Left renal pelvis (tissue), 4 donors: ENCODE data around the gene CREB5. TPM values are rescaled to one million over a fixed set of nuclear protein-coding genes. Genes with fewer than 3 reads are reported as not detected.

Source experiments
- DNase-seq, 4 donors: peaks; one replicate each; pipeline ENCODE4 v3.0.0-alpha.2; 2013; ENCODE audit warnings: low read depth in 4 of 4, low spot score in 3 of 4
- polyA plus RNA-seq, 4 donors: library from polyadenylated mRNA; unstranded; fragments of 120-200 nt; gene quantifications; one replicate each; pipeline ENCODE4 v1.2.1, GENCODE V29; 2013; ENCODE audit not compliant: insufficient read length in 4 of 4

The CREB5 gene
- polyA plus RNA-seq, 4 donors: 9.1 to 31.6 (median 12.0) TPM

DNA sequence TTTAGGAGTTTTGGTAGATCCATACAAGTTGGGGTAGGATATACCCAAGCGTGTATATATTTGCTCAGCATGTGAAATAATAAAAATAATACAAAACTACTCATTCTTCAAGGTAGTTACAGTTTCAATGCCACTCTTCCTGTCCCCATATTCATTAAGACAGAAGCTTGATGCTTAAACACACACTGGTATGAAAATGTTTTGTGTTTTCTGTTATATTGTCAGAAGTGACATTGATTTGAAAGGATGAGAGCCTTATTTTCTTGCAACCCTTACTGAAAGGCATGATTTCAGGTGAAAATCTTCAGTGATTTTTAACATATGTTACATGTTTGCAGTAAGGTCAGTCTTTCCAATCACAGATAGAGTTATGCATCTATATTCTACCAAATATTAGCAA lies 312.2 kb downstream of the CREB5 start:
- DNase-seq: no peak

DNA sequence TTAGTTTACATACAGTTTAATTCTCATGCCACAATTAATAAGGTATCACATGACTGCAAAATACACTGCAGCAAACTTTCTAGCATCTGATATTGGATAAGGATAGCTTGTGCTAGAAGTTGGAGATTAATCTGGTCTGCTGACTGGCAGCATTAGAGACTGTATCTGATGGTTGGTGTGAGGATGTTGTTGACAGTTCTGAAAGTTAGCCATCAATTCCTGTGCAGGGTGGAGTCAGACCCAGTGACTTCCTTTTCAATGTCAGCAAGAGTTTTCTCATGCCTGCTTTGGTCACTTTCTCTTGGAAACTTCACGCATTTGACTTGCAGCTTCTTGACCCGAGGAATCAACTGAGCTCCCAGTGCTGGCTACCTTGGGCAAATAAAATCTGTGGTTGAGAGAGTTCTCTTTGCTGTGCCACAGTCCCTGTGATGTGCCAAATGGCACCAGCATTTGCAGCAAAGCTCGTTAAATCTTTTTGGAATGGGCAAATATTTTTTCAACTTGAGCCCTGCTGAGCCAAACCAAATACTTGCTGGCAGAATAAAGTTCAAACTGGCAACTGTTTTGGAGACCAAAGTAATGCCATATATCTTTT lies 312.8 kb downstream of the CREB5 start:
- no peak for DNase-seq

DNA sequence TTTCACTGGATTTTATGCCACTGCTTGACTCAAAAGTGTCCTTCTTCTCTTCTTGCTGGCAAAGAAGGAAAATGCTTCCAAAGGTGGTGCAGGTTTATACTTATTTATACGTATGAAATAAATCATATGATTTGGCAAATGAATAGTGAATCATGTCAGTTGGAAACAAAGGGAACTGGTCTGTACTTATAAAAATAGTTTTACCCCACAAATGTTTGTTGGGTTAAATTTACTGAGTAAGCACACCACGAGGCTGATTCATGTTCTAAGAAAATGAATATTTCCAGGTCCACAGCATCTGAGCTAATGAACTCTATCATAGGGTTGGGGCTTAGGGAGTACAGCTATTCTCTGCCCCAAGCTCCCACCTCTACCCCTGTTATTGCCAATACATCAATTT lies 313.6 kb downstream of the CREB5 start:
- no peak for DNase-seq

GRCh38 chr7:28726555-28726954 lies 314.2 kb downstream of the CREB5 start:
- no peak for DNase-seq

- DNase-seq: no peak
Measured at GRCh38 chr7:28729281-28729680, 317.0 kb downstream of the CREB5 start.

DNA sequence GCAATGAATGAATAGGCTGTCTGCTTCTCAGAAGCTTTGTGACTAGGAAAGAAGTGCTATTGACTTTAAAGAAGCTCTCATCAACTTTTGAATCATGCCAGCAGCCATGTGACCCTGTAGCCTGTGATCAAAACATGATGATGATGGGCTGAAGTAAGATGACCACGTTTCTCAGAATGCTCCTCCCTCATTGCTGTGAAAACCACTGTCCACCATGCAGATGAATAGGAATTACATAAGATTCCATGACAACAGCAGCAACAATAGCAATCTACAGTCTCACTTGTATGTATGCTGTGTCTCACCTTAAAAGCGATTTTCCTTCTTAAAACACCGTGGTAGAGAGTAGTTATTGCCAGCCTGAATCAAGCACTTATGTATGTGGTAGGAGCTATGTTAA lies 317.4 kb downstream of the CREB5 start:
- no peak for DNase-seq

- DNase-seq: no peak
Measured at GRCh38 chr7:28731092-28731658, 318.9 kb downstream of the CREB5 start.

DNA sequence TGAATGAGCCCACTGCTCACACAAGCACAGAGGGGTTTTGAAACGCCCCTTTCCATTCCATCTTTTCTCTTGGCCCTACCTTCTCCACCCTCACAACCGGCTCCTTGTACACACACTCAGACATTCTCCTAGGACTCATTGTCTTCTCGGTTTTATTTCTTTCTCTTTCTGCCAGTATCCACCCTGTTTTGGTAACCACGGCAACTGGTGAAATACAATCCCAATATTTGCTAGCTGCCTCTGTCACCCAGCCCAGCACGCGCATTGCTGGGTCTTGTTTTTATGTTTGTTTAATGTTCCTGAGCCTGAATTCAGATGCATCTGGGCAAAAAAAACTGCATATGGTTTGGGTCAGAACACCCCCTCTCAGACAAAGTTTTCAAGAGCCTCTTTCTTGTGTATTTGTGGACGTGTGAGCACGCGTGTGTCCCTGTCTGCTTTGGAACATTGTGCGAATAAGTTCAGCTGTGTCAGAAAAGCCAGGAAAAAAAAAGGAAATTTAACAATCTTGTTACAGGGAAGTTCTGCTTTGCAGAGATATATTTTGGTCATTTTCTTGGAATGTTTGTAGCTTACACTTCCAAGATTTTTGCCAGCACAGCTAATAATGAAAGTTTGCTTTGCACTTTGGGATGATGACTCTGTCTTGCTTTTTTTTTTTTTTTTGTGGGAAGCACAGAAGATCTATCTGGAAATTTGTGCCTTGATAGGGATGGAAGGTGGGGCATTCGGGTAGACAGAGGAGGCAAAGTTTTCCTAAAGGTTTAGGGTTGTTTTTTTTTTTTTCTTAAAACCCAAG lies 320.0 kb downstream of the CREB5 start:
- DNase-seq: no peak

DNA sequence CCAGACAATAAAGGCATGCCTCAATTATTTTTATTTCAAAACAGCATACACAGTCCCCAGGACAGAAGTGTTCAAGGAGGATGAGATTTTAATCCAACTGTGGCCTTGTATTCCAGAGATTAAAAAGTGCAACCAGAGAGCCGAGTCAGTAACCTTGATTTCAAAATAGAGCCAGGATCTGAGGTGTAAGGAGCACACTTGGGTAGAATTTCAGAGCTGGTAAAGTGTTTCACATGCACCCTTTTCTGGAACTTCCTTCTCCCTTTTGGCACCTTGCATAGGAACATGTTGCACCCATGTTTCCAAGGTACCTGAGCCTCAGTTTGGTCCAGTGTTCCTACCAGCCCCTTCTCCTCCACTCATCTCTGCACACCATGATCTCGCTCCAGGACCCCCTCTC lies 320.7 kb downstream of the CREB5 start:
- DNase-seq: no peak

DNA sequence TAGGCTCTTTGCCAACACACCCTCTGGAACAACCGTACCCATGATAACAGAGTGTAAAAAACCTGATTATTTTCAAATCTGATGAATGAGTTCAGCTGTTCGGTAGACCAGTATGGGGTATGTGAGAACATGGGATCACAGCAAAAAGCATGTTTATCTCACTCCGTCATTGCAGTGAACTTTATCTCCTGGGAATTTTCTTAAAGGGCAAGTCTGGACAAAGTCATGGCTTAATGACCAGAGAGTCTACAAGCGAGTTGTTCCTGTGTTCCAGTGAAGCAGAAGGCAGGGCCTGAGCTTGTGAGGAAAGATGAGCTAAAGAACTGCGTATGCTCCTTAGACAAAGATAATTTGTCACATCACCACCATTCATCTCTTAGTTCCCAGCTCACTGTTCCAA lies 326.1 kb downstream of the CREB5 start:
- no peak for DNase-seq

GRCh38 chr7:28739128-28739527 lies 326.8 kb downstream of the CREB5 start:
- DNase-seq: no peak

- DNase-seq: no peak
Measured at GRCh38 chr7:28739826-28740225, 327.5 kb downstream of the CREB5 start.

- no peak for DNase-seq
Measured at GRCh38 chr7:28744951-28745350, 332.6 kb downstream of the CREB5 start.

GRCh38 chr7:28745351-28745750 lies 333.0 kb downstream of the CREB5 start:
- no peak for DNase-seq

- DNase-seq: no peak
Measured at GRCh38 chr7:28747404-28747803, 335.1 kb downstream of the CREB5 start.

DNA sequence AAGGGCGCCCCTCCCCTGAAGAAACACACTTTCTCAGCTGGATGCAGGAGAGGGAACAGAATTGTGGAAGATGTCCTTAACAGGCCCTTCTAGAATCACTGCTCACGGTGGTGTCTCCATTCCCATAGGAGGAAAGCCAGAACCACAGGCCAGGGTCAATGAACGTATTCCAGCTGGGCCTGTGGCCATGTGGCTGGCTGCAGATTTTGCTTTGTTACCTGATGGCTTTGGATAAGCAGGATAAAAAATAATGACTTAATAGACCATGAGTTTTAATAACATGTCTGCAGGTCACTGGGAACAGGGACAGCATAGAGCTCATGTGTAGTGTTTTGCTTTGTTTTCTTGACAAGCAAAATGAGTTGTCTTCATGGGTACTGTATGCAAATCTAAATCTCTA lies 335.5 kb downstream of the CREB5 start:
- DNase-seq: no peak

DNA sequence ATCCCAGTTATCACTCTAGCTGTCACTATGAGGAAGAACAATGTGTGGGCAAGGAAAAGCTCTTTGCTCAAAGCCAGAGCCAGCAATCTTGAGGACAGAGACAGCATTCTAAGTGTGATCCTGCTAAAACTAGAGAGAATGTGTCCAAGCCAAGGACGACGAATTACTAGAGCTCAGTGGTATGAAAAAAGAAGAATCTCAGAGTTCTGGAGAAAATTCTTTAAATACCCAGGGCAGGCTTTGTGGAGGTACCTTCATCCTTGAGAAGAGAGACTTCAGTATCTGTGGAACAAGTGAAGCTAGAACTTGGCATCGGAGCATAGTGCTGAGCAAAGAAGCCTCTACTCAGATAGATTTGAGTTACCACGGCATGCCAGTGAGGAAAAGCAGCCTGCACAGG lies 336.0 kb downstream of the CREB5 start:
- no peak for DNase-seq

GRCh38 chr7:28748933-28749584 lies 336.7 kb downstream of the CREB5 start:
- no peak for DNase-seq

DNA sequence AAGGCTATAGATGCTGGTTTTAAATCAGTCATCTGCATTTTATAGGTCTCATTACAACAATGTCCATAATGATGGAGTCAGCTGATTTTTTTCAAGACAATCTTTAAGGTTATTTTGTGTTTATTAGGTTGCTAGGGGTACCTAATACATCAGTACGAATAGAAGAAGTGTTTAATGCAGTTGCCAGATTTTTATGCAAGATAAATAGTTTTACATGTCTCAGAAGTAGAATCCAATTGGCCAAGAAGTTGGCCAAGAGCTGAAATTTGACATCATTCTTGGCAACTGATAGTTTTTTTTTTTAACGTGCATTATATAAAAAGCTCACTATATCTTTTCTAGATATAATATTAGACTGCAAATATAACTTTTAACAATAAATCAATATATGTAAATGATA lies 337.3 kb downstream of the CREB5 start:
- DNase-seq: no peak

DNA sequence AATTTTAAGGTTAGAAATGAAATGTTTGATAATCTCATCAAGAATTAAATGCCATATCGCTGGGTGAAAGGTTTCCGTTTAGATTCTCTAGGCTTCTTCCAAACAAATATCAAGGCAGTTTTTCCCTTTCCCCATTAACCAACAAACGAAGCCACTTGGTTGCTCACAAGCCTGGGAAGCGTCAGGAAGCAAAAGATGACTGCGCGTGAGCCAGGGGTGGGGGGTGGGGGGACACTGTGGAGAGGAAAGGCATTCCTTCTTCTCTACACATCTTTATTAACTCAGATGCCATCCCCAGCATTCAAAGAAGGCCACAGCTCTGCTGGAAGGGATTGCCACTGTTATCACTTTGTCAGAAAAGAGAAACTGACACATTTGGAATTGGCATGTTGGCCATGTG lies 338.7 kb downstream of the CREB5 start:
- DNase-seq: no peak

GRCh38 chr7:28753613-28754012 lies 341.3 kb downstream of the CREB5 start:
- DNase-seq: no peak

DNA sequence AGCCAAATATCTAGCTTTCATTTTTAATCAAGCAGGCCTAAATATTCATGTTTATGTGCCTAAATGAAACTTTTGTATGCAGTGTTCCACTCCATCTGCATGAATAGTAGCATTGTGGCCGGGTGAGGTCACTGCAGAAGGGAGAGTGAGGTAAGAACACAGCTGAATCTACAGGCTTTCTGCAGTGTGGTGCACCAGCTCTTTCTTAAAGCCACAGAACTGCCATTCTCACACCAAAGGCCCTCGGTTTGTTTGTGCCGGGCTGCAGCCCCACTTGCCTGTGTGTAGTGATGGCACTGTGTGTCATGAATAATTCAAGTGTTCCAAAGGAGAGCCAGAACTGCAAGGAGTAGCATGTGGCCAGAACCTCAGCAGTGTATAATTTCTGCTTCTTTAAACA lies 341.7 kb downstream of the CREB5 start:
- DNase-seq: no peak
